HTERT RPE-1 (cell line): ENCODE results near the gene BCL7B.
"Not testable (repeated sequence)": the region's sequence is repeated elsewhere in the genome, so short reads cannot be mapped to it uniquely, and the experiment has no call there.

Source experiments
- in situ Hi-C: fragments of 300-500 bp; cut with MboI; formaldehyde crosslinking; loops from 4 replicates; pipeline ENCODE4 v1.14.3; 2020; ENCODE audit warnings: low sequenced_read_pairs

BCL7B gene

DNA sequence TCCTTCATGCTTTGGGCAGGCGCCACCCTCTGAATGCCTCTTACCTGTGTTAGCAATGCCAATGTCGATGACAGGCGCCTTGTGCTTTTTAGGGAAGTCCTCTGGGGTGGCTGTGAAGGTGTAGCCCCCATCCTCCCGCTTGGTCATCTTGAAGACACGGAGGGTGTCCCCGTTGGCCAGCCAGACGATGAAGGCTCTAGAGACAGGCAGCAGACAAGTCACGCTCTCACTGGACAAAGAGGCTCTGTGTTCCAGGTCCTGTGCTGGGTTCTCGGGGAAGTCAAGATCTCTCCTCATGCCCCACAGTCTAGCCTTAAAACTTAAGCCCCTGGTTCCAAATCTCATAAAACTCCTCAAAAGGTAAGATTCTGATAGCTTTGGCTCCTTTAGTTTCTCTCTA is 15.8 kb upstream of the BCL7B start:
- in situ Hi-C loops = no loop called here

GRCh38 chr7:73572767-73573186 is 15.3 kb upstream of the BCL7B start:
- in situ Hi-C loops = no loop called here

GRCh38 chr7:73570977-73571376 is 13.5 kb upstream of the BCL7B start:
- in situ Hi-C loops = no loop called here

GRCh38 chr7:73570521-73570920 is 13.0 kb upstream of the BCL7B start:
- in situ Hi-C loops = no loop called here

GRCh38 chr7:73569042-73569608 is 11.6 kb upstream of the BCL7B start:
- in situ Hi-C loops = no loop called here

- in situ Hi-C loops = no loop called here
These were observed 10.6 kb upstream of the BCL7B start for GRCh38 chr7:73567846-73568685.

- in situ Hi-C loops = no loop called here
These were observed 9.7 kb upstream of the BCL7B start for GRCh38 chr7:73567140-73567539.

DNA sequence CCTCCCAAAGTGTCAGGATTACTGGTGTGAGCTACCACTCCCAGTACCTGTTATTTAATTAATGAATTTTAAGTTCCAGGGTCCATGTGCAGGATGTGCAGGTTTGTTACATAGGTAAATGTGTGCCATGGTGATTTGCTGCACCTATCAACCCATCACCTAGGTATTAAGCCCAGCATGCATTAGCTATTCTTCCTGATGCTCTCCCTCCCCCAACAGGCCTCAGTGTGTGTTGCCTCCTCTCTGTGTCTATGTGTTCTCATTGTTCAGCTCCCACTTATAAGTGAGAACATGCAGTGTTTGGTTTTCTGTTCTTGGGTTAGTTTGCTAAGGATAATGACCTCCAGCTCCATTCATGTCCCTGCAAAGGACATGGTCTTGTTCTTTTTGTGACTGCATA is 8.9 kb upstream of the BCL7B start:
- in situ Hi-C loops = not testable (repeated sequence)

GRCh38 chr7:73565675-73566340 is 8.3 kb upstream of the BCL7B start:
- in situ Hi-C loops = no loop called here

GRCh38 chr7:73560109-73560835 is 2.8 kb upstream of the BCL7B start:
- in situ Hi-C loops = no loop called here

DNA sequence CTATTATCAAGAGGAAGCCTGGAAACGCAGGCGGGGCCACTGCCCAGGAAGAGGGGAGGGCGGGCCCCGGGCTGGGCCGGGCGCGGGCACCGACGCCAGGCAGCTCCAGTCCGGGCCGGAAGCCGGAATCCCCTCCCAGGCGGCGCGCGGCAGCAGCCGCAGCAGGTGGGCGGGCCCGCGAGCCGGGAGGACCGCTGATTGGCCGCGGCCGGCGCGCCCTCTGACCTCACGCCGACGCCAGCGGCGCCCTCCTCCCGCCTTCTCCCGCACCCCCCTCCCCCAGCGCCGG is 438 bp downstream of the BCL7B start:
- in situ Hi-C loops = no loop called here

DNA sequence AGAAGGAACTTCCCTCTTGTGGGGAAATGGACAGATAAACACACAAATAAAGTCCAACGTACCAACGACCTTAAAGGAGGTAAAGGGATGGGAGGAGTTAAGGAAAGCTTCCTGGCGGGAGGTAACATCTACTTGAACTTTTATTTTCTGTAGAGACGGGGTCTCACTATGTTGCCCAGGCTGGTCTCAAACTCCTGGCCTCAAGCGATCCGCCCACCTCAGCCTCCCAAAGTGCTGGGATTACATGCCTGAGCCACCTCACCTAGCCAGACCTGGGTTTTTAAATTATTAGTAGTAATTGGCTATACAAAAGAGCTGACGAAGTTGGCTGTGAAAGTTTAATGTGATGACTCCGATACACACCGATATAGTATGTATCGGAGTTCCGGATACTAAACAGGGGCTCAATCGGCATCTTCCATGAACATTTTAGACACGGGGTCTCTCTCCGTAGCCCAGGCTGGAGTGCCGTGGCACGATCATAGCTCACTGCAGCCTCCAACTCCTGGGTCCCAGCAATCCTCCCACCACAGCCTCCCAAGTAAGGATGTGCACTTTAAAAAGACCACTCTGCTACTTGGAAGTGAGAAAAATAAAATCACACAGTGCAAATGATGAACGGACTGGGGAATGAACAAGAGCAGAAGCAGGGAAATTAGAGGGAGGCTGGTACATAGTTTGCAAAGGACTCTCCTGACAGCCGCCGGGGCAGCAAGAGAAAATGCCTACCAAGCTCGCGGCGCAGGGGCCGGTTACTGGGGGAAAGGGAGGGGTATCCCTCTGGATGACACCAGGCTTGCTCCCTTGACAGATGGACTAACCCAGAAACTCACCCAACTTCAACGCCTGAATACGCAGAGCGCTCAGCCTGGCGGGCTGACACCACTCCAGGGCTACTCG is 1.0 kb downstream of the BCL7B start:
- in situ Hi-C loops = no loop called here

DNA sequence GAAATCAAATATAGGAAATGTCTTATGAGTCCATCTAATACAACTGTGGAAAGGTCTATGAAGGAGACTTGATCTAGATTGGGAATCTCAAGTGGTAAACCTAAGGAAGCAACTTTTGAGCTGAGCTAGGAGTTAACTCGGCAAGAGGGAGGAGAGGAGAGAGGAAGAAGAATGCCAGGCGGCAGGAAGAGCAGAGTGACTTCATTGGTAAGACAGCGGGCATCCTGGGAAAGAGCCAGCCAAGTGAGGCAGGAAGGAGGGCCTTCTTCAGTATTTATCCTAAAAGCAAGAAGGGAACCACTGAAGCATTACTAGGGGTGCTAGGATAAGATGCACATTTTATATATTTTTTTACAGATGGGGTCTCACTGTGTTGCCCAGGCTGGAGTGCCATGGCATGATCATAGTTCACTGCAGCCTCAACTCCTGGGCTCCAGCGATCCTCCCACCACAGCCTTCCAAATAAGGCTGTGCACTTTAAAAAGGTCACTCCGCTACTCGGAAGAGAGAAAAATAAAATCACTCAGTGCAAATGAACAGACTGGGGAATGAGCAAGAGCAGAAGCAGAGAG is 2.0 kb downstream of the BCL7B start:
- in situ Hi-C loops = no loop called here

DNA sequence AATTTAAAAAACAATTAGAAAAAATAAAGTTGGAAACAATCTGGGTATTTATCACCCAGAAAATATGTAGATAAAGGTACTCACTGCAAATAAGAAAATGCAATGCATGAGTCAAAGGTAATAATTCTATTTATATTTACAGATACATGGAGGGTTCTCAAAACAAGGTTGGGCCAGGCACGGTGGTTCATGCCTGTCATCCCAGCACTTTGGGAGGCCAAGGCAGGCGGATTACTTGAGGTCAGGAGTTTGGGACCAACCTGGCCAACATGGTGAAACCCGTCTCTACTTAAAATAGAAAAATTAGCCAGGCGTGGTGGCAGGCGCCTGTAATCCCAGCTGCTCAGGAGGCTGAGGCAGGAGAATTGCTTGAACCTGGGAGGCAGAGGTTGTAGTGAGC is 7.4 kb downstream of the BCL7B start:
- in situ Hi-C loops = not testable (repeated sequence)

DNA sequence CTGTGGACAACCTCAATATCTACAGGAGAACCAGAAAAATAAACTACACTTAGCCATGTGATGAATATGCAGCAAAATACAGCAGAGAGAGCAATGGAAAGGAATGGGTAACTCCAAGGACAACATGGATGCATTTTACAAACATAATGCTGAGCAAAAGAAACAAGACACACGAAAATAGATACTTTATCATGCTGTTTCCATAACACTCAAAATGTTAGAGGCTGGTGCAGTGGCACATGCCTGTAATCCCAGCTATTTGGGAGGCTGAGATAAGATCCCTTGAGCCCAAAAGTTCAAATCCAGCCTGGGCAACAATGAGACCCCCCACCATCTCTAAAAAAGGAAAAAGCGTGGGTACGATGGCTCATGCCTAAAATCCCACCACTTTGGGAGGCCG is 8.3 kb downstream of the BCL7B start:
- in situ Hi-C loops = no loop called here

DNA sequence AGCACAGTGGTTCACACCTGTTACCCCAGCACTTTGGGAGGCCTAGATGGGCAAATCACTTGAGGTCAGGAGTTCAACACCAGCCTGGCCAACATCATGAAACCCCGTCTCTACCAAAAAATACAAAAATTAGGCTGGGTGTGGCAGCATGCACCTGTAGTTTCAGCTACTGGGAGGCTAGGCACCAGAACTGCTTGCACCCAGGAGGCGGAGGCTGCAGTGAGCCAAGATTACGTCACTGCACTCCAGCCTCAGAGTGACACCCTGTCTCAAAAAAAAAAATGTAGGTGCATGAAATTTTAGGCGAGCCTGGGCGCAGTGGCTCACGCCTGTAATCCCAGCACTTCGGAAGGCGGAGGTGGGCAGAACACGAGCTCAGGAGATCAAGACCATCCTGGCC is 9.6 kb downstream of the BCL7B start:
- in situ Hi-C loops = no loop called here

DNA sequence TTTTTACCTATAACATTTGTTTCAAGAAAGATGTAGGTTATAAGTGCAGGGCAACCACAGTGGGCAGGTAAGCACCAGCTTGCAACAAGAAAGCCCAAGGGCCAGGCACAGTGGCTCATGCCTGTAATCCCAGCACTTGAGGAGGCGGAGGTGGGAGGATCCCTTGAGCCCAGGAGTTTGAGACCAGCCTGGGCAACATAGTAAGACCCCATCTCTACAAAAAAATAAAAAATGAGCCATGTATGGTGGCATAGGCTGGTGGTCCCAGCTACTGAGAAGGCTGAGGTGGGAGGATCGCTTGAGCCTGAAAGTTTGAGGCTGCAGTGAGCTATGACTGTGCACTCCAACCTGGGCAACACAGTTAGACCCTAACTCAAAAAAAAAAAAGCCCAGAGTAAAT is 12.8 kb downstream of the BCL7B start:
- in situ Hi-C loops = no loop called here

DNA sequence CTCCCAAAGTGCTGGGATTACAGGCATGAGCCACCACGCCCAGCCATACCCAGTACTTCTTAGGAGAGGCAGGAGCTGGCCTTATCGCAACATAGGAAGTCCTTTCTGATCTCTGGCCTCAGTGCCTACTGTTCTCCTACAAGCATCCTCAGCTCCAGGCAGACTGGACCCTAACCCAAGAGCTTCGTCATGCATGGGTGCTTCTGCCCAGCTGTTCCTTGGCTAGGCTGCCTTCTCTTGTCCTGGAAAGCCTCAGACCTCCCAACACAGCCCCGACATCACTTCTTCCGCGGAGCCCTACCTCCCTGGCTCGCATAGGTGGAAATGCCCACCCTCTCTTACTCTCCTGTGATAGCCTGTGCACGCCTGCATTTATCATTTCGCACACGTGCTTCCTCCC is 15.8 kb downstream of the BCL7B start:
- in situ Hi-C loops = no loop called here

- in situ Hi-C loops = no loop called here
These were observed 17.8 kb downstream of the BCL7B start for GRCh38 chr7:73539709-73540108.

- in situ Hi-C loops = not testable (repeated sequence)
These were observed 19.0 kb downstream of the BCL7B start for GRCh38 chr7:73538510-73538909.
